ENCODE data around the gene PDE8B. TPM values are rescaled to one million over a fixed set of nuclear protein-coding genes. Genes with fewer than 3 reads are reported as not detected.

PDE8B gene
- polyA plus RNA-seq, 1 of the 3 experiments (the other 2 are of a cell fraction) = not detected

DNA sequence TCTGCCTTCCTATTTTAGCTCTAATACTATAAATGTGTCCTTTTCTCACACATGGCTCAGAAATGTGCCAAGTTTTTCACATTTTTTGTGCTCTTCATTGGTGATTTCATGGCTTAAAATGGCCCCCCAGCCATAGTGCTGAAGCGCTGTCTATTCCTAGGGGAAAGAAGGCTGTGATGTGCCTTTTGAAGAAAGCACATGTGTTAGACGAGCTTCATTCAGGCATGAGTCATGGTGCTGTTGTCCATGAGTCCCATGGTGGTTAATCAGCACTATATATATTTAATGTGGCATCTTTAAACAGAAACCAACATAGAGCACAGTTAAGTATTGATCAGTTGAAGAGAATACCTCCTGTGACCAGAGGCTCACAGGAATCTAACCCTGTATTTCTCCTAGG, 55.8 kb downstream of the PDE8B start:
- WGBS (ENCODE audit: low lambda C conversion rate) = 57% methylated on average over 2 of the region's 2 CpGs
- Histone ChIP-seq H2AFZ (ENCODE audit: low read depth) (no peak overlapping the region), H3F3A (replicated peaks; ENCODE audit: insufficient read depth) (no peaks in the 10 kb centered on the region), H3K9ac (no peak overlapping the region), H3K27me3 (ENCODE audit: insufficient read depth) (no peaks in the 10 kb centered on the region), H3K27ac (ENCODE audit: low read depth in 2 of 2, low read length in 1 of 2) (no peak overlapping the region), H3K9me2 (no peaks in the 10 kb centered on the region), H3K9me3 (no peaks in the 10 kb centered on the region), H4K20me1 (ENCODE audit: insufficient read depth) (no peaks in the 10 kb centered on the region), H3K36me3 (replicated peaks in 1 of 2; ENCODE audit: control insufficient read depth in 1 of 2, insufficient read depth in 2 of 2, low read length in 1 of 2) (no peaks in the 10 kb centered on the region), H3K4me3 (ENCODE audit: low read depth in 2 of 2, low read length in 1 of 2) (no peak overlapping the region), H3K4me2 (no peak overlapping the region), H3K79me2 (ENCODE audit: insufficient read depth) (no peaks in the 10 kb centered on the region), H3K4me1 (ENCODE audit: control insufficient read depth in 1 of 2, insufficient read depth in 2 of 2, low read depth in 1 of 2, low read length in 1 of 2) (no peaks in the 10 kb centered on the region)
- ChIA-PET CTCF (no interaction called here), POLR2A (no interaction called here)
- TF ChIP-seq YY1 (IDR thresholded peaks at IDR 0.05; ENCODE audit: low read depth) = no peak
- no peak for TF ChIP-seq FOSL2 (IDR thresholded peaks at IDR 0.05; ENCODE audit: borderline replicate concordance, low read depth)
- no peak for DNase-seq

DNA sequence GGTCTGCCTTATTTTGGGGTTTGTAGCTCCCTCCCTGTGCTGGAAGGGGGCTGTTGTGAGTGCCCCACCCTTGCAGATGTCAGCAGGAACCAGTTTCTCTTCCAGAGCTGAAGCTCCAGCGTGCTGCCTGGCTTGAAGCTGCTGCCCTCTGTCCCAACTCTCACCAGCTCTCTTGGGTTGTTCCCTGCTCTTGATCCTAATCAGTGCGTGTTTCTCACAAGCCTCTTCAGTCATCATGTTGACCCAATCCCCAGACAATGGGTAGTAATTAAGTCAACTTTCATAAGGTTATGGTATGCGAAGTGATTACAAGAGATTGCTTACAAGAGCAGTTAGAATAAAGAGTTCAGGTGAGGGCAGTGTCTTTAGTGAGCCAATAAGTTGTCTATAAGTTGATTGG, 57.0 kb downstream of the PDE8B start:
- no peaks in the 10 kb centered on the region for H3K4me1 ChIP-seq (ENCODE audit: control insufficient read depth in 1 of 2, insufficient read depth in 2 of 2, low read depth in 1 of 2, low read length in 1 of 2)
- H3K4me2 ChIP-seq = no peak overlapping the region
- no peaks in the 10 kb centered on the region for H3F3A ChIP-seq (replicated peaks; ENCODE audit: insufficient read depth)
- H3K36me3 ChIP-seq (replicated peaks in 1 of 2; ENCODE audit: control insufficient read depth in 1 of 2, insufficient read depth in 2 of 2, low read length in 1 of 2) = no peaks in the 10 kb centered on the region
- H3K27ac ChIP-seq (ENCODE audit: low read depth in 2 of 2, low read length in 1 of 2) = no peak overlapping the region
- no peak overlapping the region for H3K4me3 ChIP-seq (ENCODE audit: low read depth in 2 of 2, low read length in 1 of 2)
- CTCF ChIA-PET = interaction anchor here (1.3 to 1.4 kb wide), 2 partner anchors 10 to 225 kb away, joined by 4 read pairs; no protein-coding TSS in a partner anchor
- WGBS (ENCODE audit: low lambda C conversion rate) = 31% methylated on average over 3 of the region's 3 CpGs
- no peaks in the 10 kb centered on the region for H3K79me2 ChIP-seq (ENCODE audit: insufficient read depth)
- no peaks in the 10 kb centered on the region for H4K20me1 ChIP-seq (ENCODE audit: insufficient read depth)
- POLR2A ChIA-PET = no interaction called here
- DNase-seq = no peak
- H3K9me3 ChIP-seq = no peaks in the 10 kb centered on the region
- no peaks in the 10 kb centered on the region for H3K27me3 ChIP-seq (ENCODE audit: insufficient read depth)
- no peak overlapping the region for H2AFZ ChIP-seq (ENCODE audit: low read depth)
- H3K9ac ChIP-seq = no peak overlapping the region
- H3K9me2 ChIP-seq = no peaks in the 10 kb centered on the region
- TF ChIP-seq GABPA (IDR thresholded peaks at IDR 0.05; ENCODE audit: low read depth) = no peak
- TF ChIP-seq NFIC (IDR thresholded peaks at IDR 0.05; ENCODE audit: borderline replicate concordance) = no peak
- TF ChIP-seq POLR2AphosphoS5 (IDR thresholded peaks at IDR 0.05; ENCODE audit: low read depth, low read length) = no peak
- TF ChIP-seq, protein P1, sequence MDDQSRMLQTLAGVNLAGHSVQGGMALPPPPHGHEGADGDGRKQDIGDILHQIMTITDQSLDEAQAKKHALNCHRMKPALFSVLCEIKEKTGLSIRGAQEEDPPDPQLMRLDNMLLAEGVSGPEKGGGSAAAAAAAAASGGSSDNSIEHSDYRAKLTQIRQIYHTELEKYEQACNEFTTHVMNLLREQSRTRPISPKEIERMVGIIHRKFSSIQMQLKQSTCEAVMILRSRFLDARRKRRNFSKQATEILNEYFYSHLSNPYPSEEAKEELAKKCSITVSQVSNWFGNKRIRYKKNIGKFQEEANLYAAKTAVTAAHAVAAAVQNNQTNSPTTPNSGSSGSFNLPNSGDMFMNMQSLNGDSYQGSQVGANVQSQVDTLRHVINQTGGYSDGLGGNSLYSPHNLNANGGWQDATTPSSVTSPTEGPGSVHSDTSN (IDR thresholded peaks at IDR 0.05) = no peak
- no peak for TF ChIP-seq YY1 (IDR thresholded peaks at IDR 0.05; ENCODE audit: low read depth)
- TF ChIP-seq EZH2phosphoT487 (IDR thresholded peaks at IDR 0.05; ENCODE audit: borderline replicate concordance, low read depth) = no peak
- TF ChIP-seq NRF1 (IDR thresholded peaks at IDR 0.05; ENCODE audit: low read depth, low read length) = no peak
- TF ChIP-seq SMC3 (IDR thresholded peaks at IDR 0.05; ENCODE audit: low read depth, low read length) = no peak
- TF ChIP-seq RCOR1 (IDR thresholded peaks at IDR 0.05; ENCODE audit: low read length) = no peak
- TF ChIP-seq, protein P2, sequence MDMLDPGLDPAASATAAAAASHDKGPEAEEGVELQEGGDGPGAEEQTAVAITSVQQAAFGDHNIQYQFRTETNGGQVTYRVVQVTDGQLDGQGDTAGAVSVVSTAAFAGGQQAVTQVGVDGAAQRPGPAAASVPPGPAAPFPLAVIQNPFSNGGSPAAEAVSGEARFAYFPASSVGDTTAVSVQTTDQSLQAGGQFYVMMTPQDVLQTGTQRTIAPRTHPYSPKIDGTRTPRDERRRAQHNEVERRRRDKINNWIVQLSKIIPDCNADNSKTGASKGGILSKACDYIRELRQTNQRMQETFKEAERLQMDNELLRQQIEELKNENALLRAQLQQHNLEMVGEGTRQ (IDR thresholded peaks at IDR 0.05; ENCODE audit: borderline replicate concordance, low read depth, low read length) = no peak

DNA sequence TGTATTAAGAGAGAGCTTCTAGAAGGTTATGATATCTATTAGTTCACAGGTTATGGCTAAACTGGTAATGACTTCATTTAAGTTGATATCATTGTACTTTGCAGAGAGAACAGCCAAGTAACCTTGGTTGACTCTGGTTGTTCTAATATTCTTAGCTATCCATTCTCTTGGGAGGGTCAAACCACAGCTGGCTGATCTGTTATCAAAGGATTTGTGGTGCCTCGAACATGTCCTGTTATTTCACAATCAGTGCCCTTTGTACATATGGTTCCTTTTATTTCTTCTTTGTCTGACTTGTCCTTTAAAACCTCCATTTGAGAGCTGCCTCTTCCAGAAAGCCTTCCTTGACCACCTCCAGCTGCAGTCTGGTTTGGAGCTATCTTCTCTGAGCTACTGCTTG, 61.7 kb downstream of the PDE8B start:
- H3K27ac ChIP-seq (ENCODE audit: low read depth in 2 of 2, low read length in 1 of 2) = no peak overlapping the region
- CTCF ChIA-PET = no interaction called here

More for the DNA sequence above, 61.7 kb downstream of the PDE8B start:
- Histone ChIP-seq H3K9ac (no peak overlapping the region), H3K9me3 (no peaks in the 10 kb centered on the region), H3K4me2 (no peak overlapping the region), H3K79me2 (ENCODE audit: insufficient read depth) (no peaks in the 10 kb centered on the region), H4K20me1 (ENCODE audit: insufficient read depth) (no peaks in the 10 kb centered on the region), H3F3A (replicated peaks; ENCODE audit: insufficient read depth) (no peaks in the 10 kb centered on the region), H3K4me3 (ENCODE audit: low read depth in 2 of 2, low read length in 1 of 2) (no peak overlapping the region), H3K9me2 (no peaks in the 10 kb centered on the region), H3K36me3 (replicated peaks in 1 of 2; ENCODE audit: control insufficient read depth in 1 of 2, insufficient read depth in 2 of 2, low read length in 1 of 2) (no peaks in the 10 kb centered on the region), H3K27me3 (ENCODE audit: insufficient read depth) (no peaks in the 10 kb centered on the region), H3K4me1 (ENCODE audit: control insufficient read depth in 1 of 2, insufficient read depth in 2 of 2, low read depth in 1 of 2, low read length in 1 of 2) (no peaks in the 10 kb centered on the region), H2AFZ (ENCODE audit: low read depth) (no peak overlapping the region)
- no peak for TF ChIP-seq FOSL2 (IDR thresholded peaks at IDR 0.05; ENCODE audit: borderline replicate concordance, low read depth)
- no peak for TF ChIP-seq EP300 (IDR thresholded peaks at IDR 0.05; ENCODE audit: borderline replicate concordance in 1 of 2, low read depth in 1 of 2, low read length in 1 of 2)
- no peak for TF ChIP-seq FOXJ3 (CRISPR knock-in tag; IDR thresholded peaks at IDR 0.05)
- no peak for TF ChIP-seq RAD21 (IDR thresholded peaks at IDR 0.05; ENCODE audit: low read length)
- TF ChIP-seq RCOR1 (IDR thresholded peaks at IDR 0.05; ENCODE audit: low read length) = no peak
- no peak for TF ChIP-seq SMC3 (IDR thresholded peaks at IDR 0.05; ENCODE audit: low read depth, low read length)
- no peak for TF ChIP-seq JUND (IDR thresholded peaks at IDR 0.05)
- TF ChIP-seq CHD2 (IDR thresholded peaks at IDR 0.05; ENCODE audit: low read length, partially characterized antibody) = no peak
- no peak for TF ChIP-seq NRF1 (IDR thresholded peaks at IDR 0.05; ENCODE audit: low read depth, low read length)
- POLR2A ChIA-PET = no interaction called here
- DNase-seq = no peak
- WGBS (ENCODE audit: low lambda C conversion rate) = 33% methylated on average over 1 of the region's 1 CpG

Measured in SK-N-SH (cell line).